H9 (cell line): ENCODE data around the gene COL19A1. TPM values are rescaled to one million over a fixed set of nuclear protein-coding genes. Genes with fewer than 3 reads are reported as not detected.

Experiments
- DNase-seq: peaks from one replicate; pipeline ENCODE4 v3.0.0-alpha.2; 2017
- H2AFZ ChIP-seq: one replicate; pipeline ENCODE4 v1.6.1; 2013; ENCODE audit warnings: mild to moderate bottlenecking, low read length, control low read depth, moderate library complexity
- H2AK5ac ChIP-seq: 2 replicates; pipeline ENCODE4 v1.6.1; 2013; ENCODE audit warnings: low read length, control low read depth, mixed read lengths; ENCODE audit not compliant: insufficient read length
- H2BK120ac ChIP-seq: one replicate; pipeline ENCODE4 v1.6.1; 2013; ENCODE audit warnings: low read depth, mild to moderate bottlenecking, low read length, control low read depth, inconsistent platforms; ENCODE audit not compliant: poor library complexity, severe bottlenecking
- H2BK12ac ChIP-seq: 2 replicates; pipeline ENCODE4 v1.6.1; 2013; ENCODE audit warnings: low read length, control low read depth, mixed read lengths, low read depth; ENCODE audit not compliant: insufficient read length
- H2BK15ac ChIP-seq: 2 replicates; pipeline ENCODE4 v1.6.1; 2013; ENCODE audit warnings: low read depth, low read length, control low read depth
- H2BK20ac ChIP-seq: one replicate; pipeline ENCODE4 v1.6.1; 2013; ENCODE audit warnings: low read depth, mild to moderate bottlenecking, low read length, control low read depth, inconsistent platforms; ENCODE audit not compliant: poor library complexity, severe bottlenecking
- H2BK5ac ChIP-seq: 2 replicates; pipeline ENCODE4 v1.6.1; 2013; ENCODE audit warnings: low read length, control low read depth, mixed read lengths; ENCODE audit not compliant: insufficient read length
- H3K14ac ChIP-seq: 2 replicates; pipeline ENCODE4 v1.6.1; 2013; ENCODE audit warnings: low read length, control low read depth; ENCODE audit not compliant: insufficient read depth
- H3K18ac ChIP-seq: 2 replicates; pipeline ENCODE4 v1.6.1; 2013; ENCODE audit warnings: low read depth, mild to moderate bottlenecking, mixed read lengths, low read length, control low read depth; ENCODE audit not compliant: insufficient read length
- H3K23ac ChIP-seq: 2 replicates; pipeline ENCODE4 v1.6.1; 2013; ENCODE audit warnings: low read length, control low read depth, mixed read lengths, low read depth; ENCODE audit not compliant: insufficient read length
- H3K23me2 ChIP-seq: 2 replicates; pipeline ENCODE4 v1.6.1; 2013; ENCODE audit warnings: low read depth, mild to moderate bottlenecking, mixed read lengths, low read length, control low read depth; ENCODE audit not compliant: insufficient read length, poor library complexity, severe bottlenecking
- H3K27ac ChIP-seq: 2 replicates; pipeline ENCODE4 v1.5.1; 2013; ENCODE audit warnings: low read length, control low read depth, mixed read lengths, low read depth; ENCODE audit not compliant: insufficient read length
- H3K27me3 ChIP-seq: 2 replicates; pipeline ENCODE4 v1.6.1; 2013; ENCODE audit warnings: low read length, control low read depth, inconsistent platforms; ENCODE audit not compliant: insufficient read depth
- H3K4ac ChIP-seq: 2 replicates; pipeline ENCODE4 v1.6.1; 2013; ENCODE audit warnings: low read depth, mild to moderate bottlenecking, control low read depth, inconsistent platforms, low read length, moderate library complexity
- H3K4me1 ChIP-seq: 2 replicates; pipeline ENCODE4 v1.6.1; 2013; ENCODE audit warnings: low read length, control low read depth, inconsistent platforms; ENCODE audit not compliant: insufficient read depth
- H3K4me2 ChIP-seq: 2 replicates; pipeline ENCODE4 v1.6.1; 2013; ENCODE audit warnings: low read length, control low read depth, mixed read lengths; ENCODE audit not compliant: insufficient read length, insufficient read depth
- H3K56ac ChIP-seq: 2 replicates; pipeline ENCODE4 v1.6.1; 2013; ENCODE audit warnings: low read depth, mild to moderate bottlenecking, mixed read lengths, low read length, control low read depth; ENCODE audit not compliant: insufficient read length
- H3K79me1 ChIP-seq: 2 replicates; pipeline ENCODE4 v1.6.1; 2013; ENCODE audit warnings: low read depth, mild to moderate bottlenecking, moderate library complexity, low read length, control low read depth, inconsistent platforms; ENCODE audit not compliant: insufficient read depth, poor library complexity, severe bottlenecking
- H3K79me2 ChIP-seq: 2 replicates; pipeline ENCODE4 v1.6.1; 2013; ENCODE audit warnings: low read length, control low read depth, inconsistent platforms; ENCODE audit not compliant: insufficient read depth
- H3K9ac ChIP-seq: 2 replicates; pipeline ENCODE4 v1.6.1; 2013; ENCODE audit warnings: low read length, control low read depth, mixed read lengths; ENCODE audit not compliant: insufficient read length; ENCODE audit errors: extremely low read depth
- H3K9me3 ChIP-seq: one replicate; pipeline ENCODE4 v1.6.1; 2013; ENCODE audit warnings: low read depth, low read length, inconsistent platforms; ENCODE audit not compliant: control insufficient read depth
- H3T11ph ChIP-seq: one replicate; pipeline ENCODE4 v1.6.1; 2013; ENCODE audit warnings: mild to moderate bottlenecking, low read length, control low read depth, inconsistent platforms
- H4K20me1 ChIP-seq: one replicate; pipeline ENCODE4 v1.6.1; 2013; ENCODE audit not compliant: control insufficient read depth, insufficient read length, insufficient read depth
- H4K5ac ChIP-seq: 2 replicates; pipeline ENCODE4 v1.6.1; 2013; ENCODE audit warnings: low read depth, mild to moderate bottlenecking, mixed read lengths, low read length, control low read depth; ENCODE audit not compliant: insufficient read length
- H4K8ac ChIP-seq: replicated peaks from 2 replicates; pipeline ENCODE4 v1.6.1; 2013; ENCODE audit warnings: low read length, control low read depth, mixed read lengths, low read depth; ENCODE audit not compliant: insufficient read length
- H4K91ac ChIP-seq: 2 replicates; pipeline ENCODE4 v1.6.1; 2013; ENCODE audit warnings: low read depth, mild to moderate bottlenecking, moderate library complexity, mixed read lengths, low read length, control low read depth; ENCODE audit not compliant: insufficient read length
- H3K27ac Mint-ChIP-seq, 3 experiments: 2 replicates in 2 of 3; 3 replicates in 1 of 3; pipeline ENCODE4 v1.8.0; 2020 to 2021; ENCODE audit warnings: mixed read lengths in 3 of 3, mild to moderate bottlenecking in 1 of 3, moderate library complexity in 1 of 3
- H3K27me3 Mint-ChIP-seq: 2 replicates; pipeline ENCODE4 v1.8.0; 2021; ENCODE audit warnings: low read depth, mild to moderate bottlenecking, moderate library complexity, mixed read lengths
- H3K36me3 Mint-ChIP-seq, 3 experiments: 2 replicates in 2 of 3; 3 replicates in 1 of 3; pipeline ENCODE4 v1.8.0; 2020 to 2021; ENCODE audit warnings: low read depth in 3 of 3, mixed read lengths in 3 of 3; ENCODE audit not compliant: insufficient read depth in 1 of 3
- H3K4me1 Mint-ChIP-seq, 2 experiments: 2 replicates each; pipeline ENCODE4 v1.8.0; 2020; ENCODE audit warnings: mixed read lengths in 2 of 2
- H3K4me3 Mint-ChIP-seq, 2 experiments: 2 replicates in 1 of 2; 3 replicates in 1 of 2; pipeline ENCODE4 v1.8.0; 2020 to 2021; ENCODE audit warnings: mild to moderate bottlenecking in 2 of 2, mixed read lengths in 2 of 2, moderate library complexity in 1 of 2
- H3K9me3 Mint-ChIP-seq, 2 experiments: 2 replicates in 1 of 2; 3 replicates in 1 of 2; pipeline ENCODE4 v1.8.0; 2020; ENCODE audit warnings: mild to moderate bottlenecking in 2 of 2, mixed read lengths in 2 of 2, moderate library complexity in 1 of 2
- WGBS: extraction: QIAGEN DNeasy Blood & Tissue Kit; methylation state at CpG from one replicate; pipeline ENCODE4 v1.1.7; 2013; ENCODE audit warnings: missing lambda C conversion rate, low lambda C conversion rate, mixed read lengths; ENCODE audit not compliant: insufficient read length; ENCODE audit errors: extremely low coverage; 5-methylcytosine and 5-hydroxymethylcytosine counted together
- total RNA-seq: library from RNA; stranded (reverse); gene quantifications from 2 replicates; pipeline ENCODE4 v1.2.1, GENCODE V29; 2021
- TF ChIP-seq, protein P1 (sequence below): fragments of 200-600 bp; sonication (generic); conservative IDR thresholded peaks from 3 replicates; pipeline ENCODE4 v1.8.0; 2021; ENCODE audit warnings: antibody characterized with exemption, mild to moderate bottlenecking

COL19A1 gene
- total RNA-seq, 1 experiment from 2014 or later: not detected

DNA sequence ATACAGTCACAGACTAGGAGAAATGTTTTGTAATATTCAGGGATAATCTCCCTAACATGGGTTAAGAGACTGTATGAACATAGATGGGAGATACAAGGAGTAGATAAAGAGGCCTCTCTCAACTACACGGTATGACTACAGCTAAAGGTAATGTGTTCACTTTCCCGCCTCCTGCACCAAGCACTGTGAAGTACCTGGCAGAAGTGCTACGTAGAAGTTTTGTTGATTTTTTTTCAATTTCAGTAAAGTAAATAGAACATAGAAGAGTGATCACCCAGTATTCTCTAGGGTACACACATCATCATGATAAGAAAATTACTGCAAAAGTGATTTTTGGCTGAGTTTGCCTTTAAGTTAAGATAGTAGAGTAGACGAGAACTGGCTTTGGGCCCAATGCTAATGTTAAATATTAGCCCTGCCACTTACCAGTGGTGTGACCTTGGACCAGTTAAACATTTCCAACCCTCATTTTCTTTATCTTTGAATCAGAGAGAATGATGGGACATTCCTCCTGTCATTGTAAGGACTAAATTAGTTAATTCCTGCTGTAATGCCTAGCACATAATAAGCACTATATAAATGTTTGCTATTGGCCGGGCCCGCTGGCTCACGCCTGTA is 253.0 kb downstream of the COL19A1 start:
- H2BK12ac ChIP-seq: no peak overlapping the region
- H3K79me1 ChIP-seq: no peaks in the 10 kb centered on the region
- H3K4me2 ChIP-seq: no peak overlapping the region
- no peak overlapping the region for H3T11ph ChIP-seq
- H3K23me2 ChIP-seq: no peaks in the 10 kb centered on the region
- H3K9ac ChIP-seq: no peak overlapping the region
- H3K14ac ChIP-seq: no peak overlapping the region
- H2AFZ ChIP-seq: no peak overlapping the region
- H2AK5ac ChIP-seq: no peak overlapping the region
- no peak overlapping the region for H3K27ac Mint-ChIP-seq
- H3K4me1 ChIP-seq: no peaks in the 10 kb centered on the region
- H3K9me3 Mint-ChIP-seq: no peaks in the 10 kb centered on the region
- no peak overlapping the region for H2BK15ac ChIP-seq
- no peak overlapping the region for H2BK5ac ChIP-seq
- no peak overlapping the region for H4K5ac ChIP-seq
- no peak for DNase-seq
- H3K9me3 ChIP-seq: no peaks in the 10 kb centered on the region
- TF ChIP-seq, protein P1, sequence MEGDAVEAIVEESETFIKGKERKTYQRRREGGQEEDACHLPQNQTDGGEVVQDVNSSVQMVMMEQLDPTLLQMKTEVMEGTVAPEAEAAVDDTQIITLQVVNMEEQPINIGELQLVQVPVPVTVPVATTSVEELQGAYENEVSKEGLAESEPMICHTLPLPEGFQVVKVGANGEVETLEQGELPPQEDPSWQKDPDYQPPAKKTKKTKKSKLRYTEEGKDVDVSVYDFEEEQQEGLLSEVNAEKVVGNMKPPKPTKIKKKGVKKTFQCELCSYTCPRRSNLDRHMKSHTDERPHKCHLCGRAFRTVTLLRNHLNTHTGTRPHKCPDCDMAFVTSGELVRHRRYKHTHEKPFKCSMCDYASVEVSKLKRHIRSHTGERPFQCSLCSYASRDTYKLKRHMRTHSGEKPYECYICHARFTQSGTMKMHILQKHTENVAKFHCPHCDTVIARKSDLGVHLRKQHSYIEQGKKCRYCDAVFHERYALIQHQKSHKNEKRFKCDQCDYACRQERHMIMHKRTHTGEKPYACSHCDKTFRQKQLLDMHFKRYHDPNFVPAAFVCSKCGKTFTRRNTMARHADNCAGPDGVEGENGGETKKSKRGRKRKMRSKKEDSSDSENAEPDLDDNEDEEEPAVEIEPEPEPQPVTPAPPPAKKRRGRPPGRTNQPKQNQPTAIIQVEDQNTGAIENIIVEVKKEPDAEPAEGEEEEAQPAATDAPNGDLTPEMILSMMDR: no peak
- H3K18ac ChIP-seq: no peak overlapping the region
- no peaks in the 10 kb centered on the region for H4K20me1 ChIP-seq
- no peaks in the 10 kb centered on the region for H3K36me3 Mint-ChIP-seq
- no peak overlapping the region for H3K23ac ChIP-seq
- H3K4me3 Mint-ChIP-seq: no peak overlapping the region
- H3K27ac ChIP-seq: no peak overlapping the region
- H4K91ac ChIP-seq: no peak overlapping the region
- no peak overlapping the region for H2BK20ac ChIP-seq
- no peak overlapping the region for H3K4ac ChIP-seq
- H3K27me3 ChIP-seq: no peaks in the 10 kb centered on the region
- H2BK120ac ChIP-seq: no peak overlapping the region
- no peak overlapping the region for H4K8ac ChIP-seq
- WGBS: no CpG with 5 or more reads among the region's 7 CpGs
- H3K79me2 ChIP-seq: no peaks in the 10 kb centered on the region
- H3K4me1 Mint-ChIP-seq: peaks cover 5 to 7% of the 10 kb centered on the region in 2 experiments; a peak in 3 of 4 replicates
- H3K27me3 Mint-ChIP-seq: no peaks in the 10 kb centered on the region; the same call in 1 of the 2 replicates
- no peak overlapping the region for H3K56ac ChIP-seq
